RWPE1 (cell line): ENCODE measurements around the gene SCYGR4.

Source experiments
- CTCF ChIA-PET: fragments of 350-600 bp; sonication (Branson Sonifier 250); formaldehyde crosslinking; extraction: SDS; loops from one replicate; lab custom pipeline; 2021; lab: Yijun Ruan, JAX
- POLR2A ChIA-PET: fragments of 400-600 bp; formaldehyde crosslinking; extraction: SDS; loops from one replicate; lab custom pipeline; 2020; ENCODE audit warnings: antibody characterized with exemption; ENCODE audit not compliant: low non-redundant PET; lab: Yijun Ruan, JAX
- DNase-seq: peaks from one replicate; pipeline ENCODE4 v3.0.0; 2012; ENCODE audit warnings: low spot score
- H3K27ac ChIP-seq: fragments of 450-650 bp; 2 replicates; pipeline ENCODE4 v1.5.1; 2017
- CTCF ChIP-seq: fragments of 450-650 bp; conservative IDR thresholded peaks from 2 replicates; pipeline ENCODE4 v1.5.1; 2017; ENCODE audit warnings: low read depth, mild to moderate bottlenecking

SCYGR4 gene

GRCh38 chr2:227617316-227618230 lies at the start of gene SCYGR4:
SCYGR4 (plus strand) TSS chr2:227617498; CDS start chr2:227617498, 0 bp downstream.
- ChIA-PET CTCF (no interaction called here), POLR2A (no interaction called here)
- TF ChIP-seq CTCF: no peak
- no peak within 1 kb of the TSS for H3K27ac ChIP-seq
- DNase-seq: no peak

GRCh38 chr2:227568852-227569169 lies 48.5 kb upstream of the SCYGR4 start:
- DNase-seq: no peak
- no peak overlapping the region for H3K27ac ChIP-seq
- TF ChIP-seq CTCF: no peak
- POLR2A ChIA-PET: no interaction called here
- CTCF ChIA-PET: interaction anchor here (0.6 kb wide), 1 partner anchor 38 kb away, joined by 3 read pairs; no protein-coding TSS in a partner anchor

GRCh38 chr2:227570615-227571014 lies 46.7 kb upstream of the SCYGR4 start:
- TF ChIP-seq CTCF: no peak
- ChIA-PET CTCF (no interaction called here), POLR2A (no interaction called here)
- no peak for DNase-seq
- H3K27ac ChIP-seq: no peak overlapping the region

GRCh38 chr2:227576110-227576509 lies 41.2 kb upstream of the SCYGR4 start:
- no peak overlapping the region for H3K27ac ChIP-seq
- no peak for TF ChIP-seq CTCF
- CTCF ChIA-PET: no interaction called here
- POLR2A ChIA-PET: no interaction called here
- no peak for DNase-seq

GRCh38 chr2:227576812-227577211 lies 40.5 kb upstream of the SCYGR4 start:
- no peak overlapping the region for H3K27ac ChIP-seq
- ChIA-PET CTCF (no interaction called here), POLR2A (no interaction called here)
- TF ChIP-seq CTCF: no peak
- DNase-seq: no peak

- DNase-seq: no peak
- no peak overlapping the region for H3K27ac ChIP-seq
- POLR2A ChIA-PET: no interaction called here
- CTCF ChIA-PET: no interaction called here
- TF ChIP-seq CTCF: no peak
These were observed 39.7 kb upstream of the SCYGR4 start for GRCh38 chr2:227577555-227577954.
